T-helper 2 cell treated with Interferon-gamma antibody and Interleukin-4, amounts not matched to agents 100 ng/mL and 5 ng/mL, for 36 hours (primary cell): Measurements from ENCODE around the gene PRTFDC1. TPM values are rescaled to one million over a fixed set of nuclear protein-coding genes. Genes with fewer than 3 reads are reported as not detected.
"Not testable (repeated sequence)": the region's sequence is repeated elsewhere in the genome, so short reads cannot be mapped to it uniquely, and the experiment has no call there.

Experiments
- intact Hi-C: fragments of 100-400 bp; cut with micrococcal nuclease; formaldehyde crosslinking; loops from one replicate; pipeline ENCODE4 v1.15.1; 2023
- total RNA-seq: library from RNA; stranded (reverse); gene quantifications from 2 replicates; pipeline ENCODE4 v1.2.3, GENCODE V29; 2022

PRTFDC1 gene
- total RNA-seq, 1 donor from 2014 or later = 0.36 TPM

DNA sequence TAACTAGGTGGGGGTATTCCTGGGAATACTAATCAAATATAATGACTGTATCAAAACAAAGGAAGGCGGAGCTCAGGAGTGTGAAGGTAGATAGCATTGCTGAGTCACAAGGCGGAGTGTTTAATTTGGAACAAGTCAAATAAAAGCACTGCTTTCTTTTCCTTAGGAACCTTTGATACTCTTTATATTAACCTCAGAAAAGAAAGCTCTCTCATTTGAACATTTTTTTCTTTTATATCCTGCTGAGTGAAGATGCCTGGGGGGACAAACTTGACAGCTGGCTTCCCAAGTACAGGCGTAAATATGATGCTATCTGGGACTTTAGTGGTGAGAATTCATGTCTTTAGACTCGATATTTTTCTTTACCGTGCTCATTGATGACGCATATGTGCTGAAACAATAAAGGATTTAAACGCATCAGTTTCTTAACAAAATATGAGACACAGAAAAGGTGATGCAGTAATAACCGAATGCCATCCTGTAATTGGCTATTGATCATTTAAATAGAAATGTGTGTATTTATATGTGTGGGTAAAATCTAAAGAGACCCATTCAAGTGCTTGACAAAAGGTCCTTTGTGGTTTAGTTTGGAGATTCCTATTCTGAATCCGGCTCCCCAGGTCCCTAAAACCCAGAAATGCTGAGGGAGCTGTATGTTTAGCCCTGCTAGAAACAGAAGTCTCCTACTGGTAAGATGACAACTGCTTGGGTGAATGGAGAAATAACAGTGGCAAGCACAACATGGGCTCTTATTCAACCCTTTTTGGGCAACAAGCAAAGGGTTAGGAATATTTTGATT lies 102.7 kb downstream of the PRTFDC1 start:
- intact Hi-C loops = no loop called here

DNA sequence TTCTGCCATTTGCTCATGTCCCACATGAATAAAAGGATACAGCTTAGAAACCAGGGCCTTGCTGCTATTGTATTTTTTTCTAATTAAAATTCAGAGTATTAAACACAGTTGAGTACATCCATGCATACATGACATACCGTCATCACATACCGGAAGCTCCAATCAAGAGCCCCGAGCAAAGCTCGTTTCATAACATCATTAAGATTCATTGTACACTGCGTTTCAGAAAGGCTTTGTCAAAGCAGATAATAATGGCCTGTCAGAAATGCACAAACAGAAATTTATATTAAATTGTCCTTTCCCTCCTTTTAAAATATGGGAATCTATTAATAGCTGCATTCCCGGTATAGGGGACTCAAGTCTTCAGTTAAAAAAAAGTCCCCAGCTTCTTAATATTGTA lies 103.4 kb downstream of the PRTFDC1 start:
- intact Hi-C loops = no loop called here

DNA sequence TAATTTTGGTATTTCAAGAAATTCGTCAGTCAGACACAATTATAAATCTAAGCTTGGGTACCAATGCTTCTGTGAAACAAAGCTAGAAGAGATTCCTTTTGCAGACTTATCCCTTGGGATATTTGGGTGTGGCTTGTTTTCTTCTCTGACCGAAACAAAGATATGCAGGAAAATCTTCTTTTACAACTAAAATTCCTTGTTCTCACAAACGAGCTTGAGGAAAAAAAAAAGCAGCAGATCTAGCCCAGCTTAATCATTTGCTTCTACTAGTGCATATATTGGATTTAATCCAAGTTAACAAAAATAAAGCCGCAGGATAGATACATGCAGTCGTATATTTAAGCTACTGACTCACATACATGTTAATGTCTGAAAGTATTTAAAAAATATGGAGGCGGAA lies 104.2 kb downstream of the PRTFDC1 start:
- intact Hi-C loops = no loop called here

DNA sequence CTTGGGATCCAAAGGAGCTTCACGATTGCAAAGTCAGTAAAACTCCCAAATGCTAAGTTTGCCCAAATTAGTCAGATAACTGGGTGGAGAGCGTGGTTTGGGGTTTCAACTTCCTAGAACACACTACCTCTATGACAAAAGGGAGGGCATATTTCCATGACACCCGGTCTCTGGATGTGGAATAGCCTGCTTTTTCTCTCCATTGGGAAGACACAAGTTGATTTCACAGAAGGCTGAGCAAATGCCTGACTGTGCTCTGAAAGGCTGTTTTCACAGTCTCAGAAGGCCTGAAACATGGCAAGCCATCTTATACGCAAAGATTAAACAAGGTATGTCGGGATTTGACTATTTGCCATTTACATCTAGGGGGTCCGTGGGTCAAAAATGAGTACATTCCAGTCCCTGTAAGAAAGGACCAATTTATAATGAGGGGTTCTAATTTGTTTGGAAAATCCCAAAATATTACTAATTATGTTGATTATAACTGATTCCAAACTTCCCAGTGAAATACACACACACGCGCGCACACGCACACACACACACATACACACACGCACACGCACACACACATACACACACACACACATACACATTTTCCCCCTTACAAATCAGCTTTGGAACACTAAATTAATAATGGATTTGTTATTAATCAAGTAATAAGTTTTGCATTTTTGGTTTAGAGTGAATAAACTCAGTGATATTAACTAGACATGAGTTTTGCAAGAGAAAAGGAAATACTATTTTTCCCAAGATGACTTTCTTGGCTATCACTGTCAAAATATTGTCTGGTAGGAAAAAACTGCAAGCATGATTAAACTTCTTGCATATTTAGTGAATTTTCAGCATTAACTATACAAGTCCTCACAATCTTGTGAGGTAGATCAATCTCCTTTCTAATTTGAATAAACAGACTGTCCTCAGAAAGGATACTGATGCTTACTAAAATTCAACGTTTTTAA lies 105.0 kb downstream of the PRTFDC1 start:
- intact Hi-C loops = no loop called here

DNA sequence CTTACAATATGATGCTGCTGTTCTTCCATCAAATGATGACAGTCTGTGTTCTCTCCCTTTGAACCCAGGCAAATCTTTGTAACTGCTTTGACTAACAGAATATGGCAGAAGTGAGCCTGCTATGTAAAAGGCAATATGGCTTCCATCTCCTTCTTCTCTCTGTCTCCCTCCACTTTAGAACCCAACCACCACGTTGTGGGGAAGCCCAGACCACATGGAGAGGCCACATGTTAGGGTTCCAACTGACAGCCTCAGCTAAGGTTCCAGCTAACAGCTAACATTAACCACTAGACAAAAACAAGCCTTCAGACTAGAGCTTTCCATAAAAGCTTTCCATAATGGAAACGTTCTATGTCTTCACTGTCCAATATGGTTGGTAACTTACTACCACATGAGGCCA lies 107.7 kb downstream of the PRTFDC1 start:
- intact Hi-C loops = no loop called here

DNA sequence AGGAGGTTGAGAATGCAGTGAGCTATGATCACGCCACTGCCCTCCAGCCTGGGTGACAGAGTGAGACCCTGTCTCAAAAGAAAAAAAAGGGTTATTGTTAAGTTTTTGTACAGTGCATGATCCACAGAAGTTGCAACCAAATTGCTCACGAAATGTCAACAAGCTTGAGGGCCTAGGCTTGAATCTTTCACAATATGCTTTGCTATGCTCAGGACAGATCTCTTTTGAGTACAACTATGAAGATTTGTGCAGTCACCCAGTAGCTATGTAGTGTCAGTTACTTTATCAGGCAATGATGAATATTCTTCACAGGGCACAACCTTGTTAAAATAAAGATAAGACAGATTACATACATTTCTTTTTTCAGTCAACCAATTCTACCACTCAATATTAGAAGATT lies 109.2 kb downstream of the PRTFDC1 start:
- intact Hi-C loops = no loop called here

DNA sequence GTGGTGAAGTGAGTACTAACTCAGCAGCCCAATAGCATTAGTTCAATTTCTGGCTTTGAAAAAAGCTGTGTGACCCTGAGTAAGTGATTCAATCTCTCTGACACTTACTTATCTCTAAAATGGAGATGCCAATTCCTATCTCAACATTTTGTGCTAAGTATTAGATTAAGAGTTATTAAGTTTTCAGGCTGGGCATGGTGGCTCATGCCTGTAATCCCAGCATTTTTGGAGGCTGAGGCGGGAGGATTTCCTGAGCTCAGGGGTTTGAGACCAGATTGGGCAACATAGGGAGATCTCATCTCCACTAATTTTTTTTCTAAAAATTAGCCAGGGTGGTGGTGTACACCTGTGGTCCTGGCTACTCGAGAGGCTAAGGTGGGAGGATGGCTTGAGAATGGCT lies 109.5 kb downstream of the PRTFDC1 start:
- intact Hi-C loops = no loop called here

DNA sequence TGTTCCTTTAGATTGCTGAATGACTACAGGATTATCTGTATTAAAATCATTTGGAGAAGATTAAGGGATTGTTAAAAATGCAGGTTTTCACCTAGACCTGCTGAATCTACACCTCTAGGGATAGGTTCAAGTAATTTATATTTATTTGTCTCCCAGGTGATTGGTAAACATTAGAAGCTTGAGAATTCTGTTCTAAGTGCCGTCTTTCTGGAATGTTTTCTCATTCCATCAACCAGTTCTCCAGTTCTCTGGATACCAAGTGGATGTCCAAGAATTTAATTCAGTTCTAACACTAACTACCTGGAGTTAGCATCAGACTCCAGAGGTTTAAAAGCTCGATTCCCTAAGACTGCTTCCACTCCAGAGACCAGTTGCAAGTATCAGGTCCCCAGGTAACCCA lies 110.9 kb downstream of the PRTFDC1 start:
- intact Hi-C loops = no loop called here

DNA sequence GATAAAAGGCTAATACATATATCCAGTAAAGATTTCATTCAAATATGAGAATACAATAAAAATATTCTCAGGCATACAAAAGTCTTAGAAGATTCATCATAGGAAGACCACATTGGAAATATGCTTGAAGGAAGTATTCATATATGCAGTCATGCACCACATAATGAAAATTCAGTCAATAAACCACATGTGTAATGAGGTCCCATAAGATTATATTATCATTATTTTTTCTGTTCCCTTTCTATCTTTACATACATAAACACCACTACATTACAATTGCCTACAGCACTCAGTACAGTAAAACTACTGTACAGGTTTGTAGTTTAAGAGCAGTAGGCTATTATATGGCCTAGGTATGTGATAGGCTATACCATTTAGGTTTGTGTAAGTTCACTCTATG lies 111.6 kb downstream of the PRTFDC1 start:
- intact Hi-C loops = no loop called here

DNA sequence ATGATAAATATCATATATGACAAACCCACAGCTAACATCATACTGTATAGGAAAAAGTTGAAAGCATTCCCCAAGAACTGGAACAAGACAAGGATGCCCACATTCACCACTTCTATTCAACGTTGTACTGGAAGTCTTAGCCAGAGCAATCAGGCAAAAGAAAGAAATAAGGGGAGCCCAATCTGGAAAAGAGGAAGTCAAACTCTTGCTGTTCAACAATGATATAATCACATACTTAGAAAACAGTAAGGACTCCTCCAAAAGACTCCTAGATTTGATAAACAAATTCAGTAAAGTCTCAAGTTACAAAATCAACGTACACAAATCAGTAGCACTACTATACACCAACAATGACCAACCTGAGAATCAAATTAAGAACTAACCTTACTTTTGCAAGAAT lies 114.6 kb downstream of the PRTFDC1 start:
- intact Hi-C loops = not testable (repeated sequence)

DNA sequence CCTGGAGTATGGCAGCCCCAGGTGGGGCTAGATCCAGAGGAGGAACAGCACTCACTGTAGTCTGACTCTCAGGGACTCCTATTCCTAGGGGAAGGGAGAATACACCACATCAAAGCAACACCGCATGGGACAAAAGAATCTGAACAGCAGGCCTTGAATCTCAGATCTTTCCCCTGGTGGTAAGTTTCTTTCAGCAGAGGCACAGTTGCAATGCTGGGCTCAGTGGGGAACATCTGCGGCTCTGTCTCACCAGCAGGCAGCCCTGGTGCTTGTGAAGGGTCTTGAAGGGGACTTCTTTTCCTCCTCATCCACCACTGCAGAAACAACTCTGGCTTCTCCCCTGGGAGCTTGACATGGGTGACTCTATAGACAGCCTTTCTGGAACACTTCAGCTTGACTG lies 117.5 kb downstream of the PRTFDC1 start:
- intact Hi-C loops = no loop called here

DNA sequence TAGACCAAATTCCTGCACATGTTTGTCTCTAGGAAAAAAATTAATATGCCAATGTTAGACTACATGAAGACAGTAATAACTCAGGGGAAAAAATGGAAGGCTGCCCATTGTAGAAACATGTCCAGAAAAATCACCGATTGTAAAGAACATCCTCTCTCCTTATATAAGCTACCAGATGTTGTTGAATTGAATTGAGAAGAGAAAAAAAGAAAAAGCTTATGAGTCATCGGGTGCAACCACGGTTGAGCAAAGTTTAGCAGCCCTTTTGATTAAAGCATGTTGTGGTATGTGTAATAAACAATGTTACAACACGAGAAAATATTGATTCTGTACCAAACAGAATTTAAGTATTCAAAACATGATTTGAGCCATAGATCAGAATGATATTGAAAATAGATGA lies 126.4 kb downstream of the PRTFDC1 start:
- intact Hi-C loops = no loop called here

DNA sequence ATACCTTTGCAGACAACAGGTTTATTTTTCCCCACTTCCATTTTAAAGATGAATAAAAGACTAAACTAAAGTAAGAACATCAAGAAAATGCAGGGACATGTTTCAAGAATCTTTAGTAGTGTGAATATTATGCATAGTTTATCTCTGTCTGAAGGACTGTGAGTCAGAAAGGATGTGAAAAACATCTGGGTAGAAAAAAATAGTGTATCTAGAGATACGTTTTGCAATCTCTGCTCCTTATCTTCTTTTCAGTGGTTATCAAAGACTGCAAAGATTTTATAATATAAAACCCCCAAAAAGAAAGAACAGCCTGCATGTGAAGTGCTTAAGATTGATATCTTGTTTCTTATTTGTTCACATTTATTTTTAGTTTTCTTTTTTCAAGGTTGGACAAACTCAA lies 126.9 kb downstream of the PRTFDC1 start:
- intact Hi-C loops = no loop called here

DNA sequence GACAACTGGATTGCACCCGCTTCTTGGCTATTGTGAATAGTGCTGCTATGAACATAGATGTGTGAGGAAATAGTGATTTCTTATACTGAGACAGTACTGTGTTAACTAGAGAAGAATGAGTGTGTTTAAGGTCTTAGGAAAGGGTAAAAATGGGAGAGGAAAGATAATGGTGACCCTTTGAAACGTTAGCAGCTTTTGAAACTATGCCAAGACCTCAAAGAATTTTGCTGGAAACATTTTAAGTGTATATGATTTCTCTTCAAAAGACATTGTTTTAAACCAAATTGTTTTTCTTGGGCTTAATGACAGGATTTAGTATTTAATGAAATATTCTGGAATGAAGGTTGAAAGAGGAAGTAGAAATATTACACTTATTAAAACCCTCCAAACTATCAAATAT lies 127.9 kb downstream of the PRTFDC1 start:
- intact Hi-C loops = no loop called here

DNA sequence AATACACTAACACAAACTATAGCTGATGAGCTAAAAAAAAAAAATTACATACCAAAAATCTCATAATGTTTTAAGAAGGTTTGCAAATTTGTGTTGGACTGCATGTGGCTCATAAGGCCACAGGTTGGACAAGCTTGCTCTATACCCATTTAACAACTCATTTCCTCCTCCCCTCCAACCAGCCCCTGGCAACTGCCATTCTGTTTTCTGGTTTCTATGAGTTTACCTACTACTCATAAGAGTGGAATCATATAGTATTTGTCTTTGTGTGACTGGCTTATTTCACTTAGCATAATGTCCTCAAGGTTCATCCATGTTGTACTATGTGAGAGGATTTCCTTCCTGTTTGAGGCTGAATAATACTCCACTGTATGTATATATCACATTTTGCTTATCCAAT lies 128.3 kb downstream of the PRTFDC1 start:
- intact Hi-C loops = no loop called here

DNA sequence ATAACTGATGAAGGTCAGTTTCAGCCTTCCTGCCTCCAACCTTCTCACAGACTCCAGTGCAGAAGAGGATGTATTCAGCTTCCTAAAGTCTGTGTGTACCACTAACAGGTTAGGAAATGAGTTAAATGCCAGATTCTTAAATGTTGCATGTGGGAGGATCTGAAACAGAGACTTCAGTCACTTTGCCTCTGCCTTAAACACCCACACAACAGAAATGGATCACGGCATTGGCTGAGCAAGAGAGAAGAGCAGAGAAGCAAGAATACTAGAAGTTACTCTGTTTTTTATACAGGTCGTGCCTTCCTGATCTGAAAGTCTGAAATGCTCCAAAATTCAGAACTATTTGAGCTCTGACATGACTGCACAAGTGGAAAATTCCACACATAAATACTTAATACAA lies 129.8 kb downstream of the PRTFDC1 start:
- intact Hi-C loops = no loop called here

DNA sequence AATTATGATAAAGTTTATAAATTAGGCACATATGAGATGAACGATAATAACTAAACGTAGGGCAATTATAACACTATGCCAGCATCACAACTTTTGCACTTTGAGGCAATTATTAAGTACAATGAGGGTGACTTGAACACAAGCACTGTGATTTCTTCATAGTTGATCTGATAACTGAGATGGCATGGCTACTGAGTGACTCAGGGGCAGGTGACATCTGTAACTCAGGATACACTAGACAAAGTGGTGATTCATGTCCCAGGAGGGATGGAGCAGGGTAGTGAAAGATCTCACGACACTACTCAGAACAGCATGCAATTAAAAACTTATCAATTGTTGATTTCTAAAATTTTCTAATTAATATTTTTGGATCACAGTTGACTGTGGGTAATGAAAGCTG lies 130.4 kb downstream of the PRTFDC1 start:
- intact Hi-C loops = no loop called here

DNA sequence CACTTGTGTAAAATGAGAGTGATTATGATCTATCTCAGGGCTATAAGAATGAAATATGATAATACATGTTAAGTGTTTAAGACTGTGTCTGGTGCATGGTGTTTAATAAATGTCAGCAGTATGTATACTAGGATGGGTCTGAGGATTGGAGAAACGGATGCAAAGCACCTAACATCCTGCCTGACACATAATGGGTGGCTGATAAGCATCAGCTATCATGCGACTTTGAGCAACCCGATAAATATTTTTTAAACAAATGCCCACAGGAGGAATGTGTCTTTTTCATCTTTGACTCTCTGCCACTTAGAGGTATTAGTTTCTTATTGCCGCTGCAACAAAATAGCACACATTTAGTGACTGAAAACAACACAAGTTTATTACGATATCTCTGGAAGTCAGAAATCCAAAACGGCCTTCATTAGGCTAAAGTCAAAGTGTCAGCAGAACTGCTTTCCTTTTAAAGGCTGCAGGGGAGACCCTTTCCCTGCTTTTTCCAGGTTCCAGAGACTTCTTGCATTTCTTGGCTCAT lies 135.5 kb downstream of the PRTFDC1 start:
- intact Hi-C loops = no loop called here

DNA sequence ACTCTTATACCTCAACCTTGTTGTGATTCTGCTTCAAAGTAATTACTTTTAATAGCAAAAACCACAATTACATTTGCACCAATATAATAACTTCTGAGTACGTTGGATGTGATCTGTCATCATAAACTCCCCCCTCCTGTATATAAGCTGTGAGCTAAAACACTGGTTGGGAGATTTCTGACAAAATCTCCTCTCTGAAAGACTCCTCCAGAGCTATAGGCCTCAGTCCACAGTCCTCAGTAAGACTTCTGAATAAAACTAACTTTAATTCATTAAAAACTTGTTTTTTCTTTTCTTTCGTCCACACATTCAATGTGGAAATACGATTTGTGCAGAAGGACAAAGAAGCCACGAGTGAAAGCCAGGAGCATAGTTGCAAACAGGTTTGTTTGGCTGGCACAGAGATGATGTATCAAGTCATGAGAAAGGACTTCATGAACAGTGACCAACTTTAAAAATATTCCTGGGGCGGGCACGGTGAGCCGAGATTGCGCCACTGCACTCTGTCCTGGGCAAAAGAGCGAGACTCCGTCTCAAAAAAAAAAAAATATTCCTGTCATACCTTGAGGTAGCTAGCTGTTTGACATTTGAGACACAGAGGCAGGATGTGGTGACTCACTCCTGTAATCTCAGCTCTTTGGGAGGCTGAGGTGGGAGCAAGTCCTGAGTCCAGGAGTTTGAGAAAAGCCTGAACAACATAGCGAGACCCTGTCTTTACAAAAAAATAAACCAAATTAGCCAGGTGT lies 137.7 kb downstream of the PRTFDC1 start:
- intact Hi-C loops = no loop called here

DNA sequence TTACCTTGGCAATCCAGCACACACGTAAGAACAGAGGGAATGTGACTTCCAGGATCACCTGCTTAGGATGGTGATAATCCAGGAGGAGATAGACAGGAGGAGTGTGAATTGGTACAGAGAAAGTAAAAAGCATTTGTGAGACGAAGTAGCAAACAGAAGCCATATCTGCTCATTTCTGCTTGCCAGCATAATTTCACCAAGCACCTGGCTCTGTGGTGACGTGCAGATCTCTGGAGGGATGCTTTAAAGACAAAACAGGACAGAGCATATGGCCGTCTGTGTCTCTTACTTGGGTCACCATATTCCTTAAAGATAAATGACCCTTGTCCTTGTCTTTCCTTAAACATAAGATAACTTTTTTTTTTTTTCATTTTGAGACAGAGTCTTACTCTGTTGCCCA lies 138.6 kb downstream of the PRTFDC1 start:
- intact Hi-C loops = no loop called here

DNA sequence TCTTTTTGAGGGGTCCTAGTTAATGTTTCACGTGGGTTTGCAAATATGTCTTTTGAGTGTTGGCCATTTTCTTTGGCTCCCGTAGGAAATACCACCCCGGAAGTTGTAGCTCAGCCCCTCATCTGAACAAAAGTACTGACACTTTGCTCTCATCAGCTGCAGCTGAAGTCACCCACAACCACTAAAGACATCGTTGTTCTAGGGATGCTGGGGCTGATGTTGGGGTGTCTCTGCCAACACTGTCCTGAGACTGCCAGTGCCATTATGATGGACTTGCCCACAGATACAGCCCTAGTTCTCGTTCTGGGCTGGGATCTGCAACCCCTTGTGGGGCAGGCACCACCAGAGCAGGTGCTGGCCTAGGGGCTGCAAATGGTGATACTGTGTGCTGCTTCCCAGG lies 146.1 kb downstream of the PRTFDC1 start:
- intact Hi-C loops = no loop called here

DNA sequence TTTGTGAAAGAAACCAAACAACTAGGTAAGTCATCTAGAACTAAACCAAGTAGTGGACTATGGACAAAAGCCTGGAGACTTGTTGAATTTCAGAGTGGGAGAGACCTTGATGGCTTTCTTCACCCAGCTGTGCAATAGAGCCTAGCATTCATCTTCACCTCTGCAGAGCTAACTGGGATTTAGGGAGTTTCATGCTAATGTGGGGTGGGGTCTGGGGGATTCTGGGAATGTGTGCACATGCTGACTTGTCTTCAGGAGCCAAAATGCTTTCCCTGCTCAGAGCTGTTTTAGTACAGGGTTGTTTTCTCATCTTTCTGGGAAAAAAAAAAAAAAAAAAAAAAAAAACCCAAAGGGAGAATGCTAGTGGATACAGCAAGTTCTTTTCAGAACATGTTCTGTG lies 147.4 kb downstream of the PRTFDC1 start:
- intact Hi-C loops = no loop called here
